HuH-7 (cell line): ENCODE results near the gene PHLDB3.
"Not testable (repeated sequence)": the region's sequence is repeated elsewhere in the genome, so short reads cannot be mapped to it uniquely, and the experiment has no call there.

ENCODE experiments used
- DNase-seq: peaks from one replicate; pipeline ENCODE4 v3.0.0; 2011; ENCODE audit warnings: low spot score

PHLDB3 gene

DNA sequence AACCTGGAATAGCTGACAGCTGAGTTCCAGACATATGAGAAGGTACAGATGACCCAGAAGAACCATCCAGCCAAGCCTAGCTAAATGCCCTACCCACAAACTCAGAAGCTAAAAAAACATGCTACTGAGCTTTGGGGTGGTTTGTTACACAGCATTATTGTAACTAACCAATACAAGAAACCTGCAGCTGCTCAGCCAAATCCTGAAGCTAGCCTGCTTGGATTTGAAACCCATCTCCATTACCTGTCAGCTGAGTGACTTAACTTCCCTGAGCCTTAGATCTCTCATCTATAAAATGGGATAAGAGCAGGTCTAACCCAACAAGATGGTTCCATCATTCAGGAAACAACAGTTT lies 64.9 kb downstream of the PHLDB3 start:
- DNase-seq = no peak

DNA sequence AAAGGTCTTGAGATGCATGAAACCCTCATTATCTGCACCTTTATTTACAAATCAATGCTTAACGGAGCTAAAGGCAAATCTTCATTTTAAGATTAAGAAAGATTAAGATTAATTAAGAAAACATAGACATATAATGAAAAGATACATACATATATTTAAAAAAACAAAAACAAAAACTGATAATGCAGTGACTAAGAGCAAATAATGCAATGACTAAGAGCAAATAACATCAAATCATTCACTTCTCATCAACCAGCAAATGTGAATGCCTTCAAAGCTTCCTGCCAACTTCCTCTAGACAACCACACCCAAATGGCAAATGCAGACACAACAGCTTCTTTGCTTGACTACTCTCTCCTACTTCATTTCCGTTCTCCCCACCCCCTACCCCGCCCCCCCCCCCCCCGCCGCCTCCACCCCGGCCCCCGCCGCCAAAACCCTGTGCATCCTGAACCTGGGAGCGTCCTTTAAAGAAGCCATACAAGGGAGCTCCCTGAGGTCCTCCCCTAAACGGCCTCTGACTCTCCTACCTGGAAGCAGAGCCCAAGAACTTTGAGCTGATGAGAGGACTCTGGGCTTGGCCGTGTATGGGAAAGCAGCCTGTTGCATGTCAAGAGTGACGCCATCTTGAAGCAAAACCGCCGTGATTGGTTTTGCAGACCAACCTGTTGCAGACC lies 65.4 kb downstream of the PHLDB3 start:
- no peak for DNase-seq

DNA sequence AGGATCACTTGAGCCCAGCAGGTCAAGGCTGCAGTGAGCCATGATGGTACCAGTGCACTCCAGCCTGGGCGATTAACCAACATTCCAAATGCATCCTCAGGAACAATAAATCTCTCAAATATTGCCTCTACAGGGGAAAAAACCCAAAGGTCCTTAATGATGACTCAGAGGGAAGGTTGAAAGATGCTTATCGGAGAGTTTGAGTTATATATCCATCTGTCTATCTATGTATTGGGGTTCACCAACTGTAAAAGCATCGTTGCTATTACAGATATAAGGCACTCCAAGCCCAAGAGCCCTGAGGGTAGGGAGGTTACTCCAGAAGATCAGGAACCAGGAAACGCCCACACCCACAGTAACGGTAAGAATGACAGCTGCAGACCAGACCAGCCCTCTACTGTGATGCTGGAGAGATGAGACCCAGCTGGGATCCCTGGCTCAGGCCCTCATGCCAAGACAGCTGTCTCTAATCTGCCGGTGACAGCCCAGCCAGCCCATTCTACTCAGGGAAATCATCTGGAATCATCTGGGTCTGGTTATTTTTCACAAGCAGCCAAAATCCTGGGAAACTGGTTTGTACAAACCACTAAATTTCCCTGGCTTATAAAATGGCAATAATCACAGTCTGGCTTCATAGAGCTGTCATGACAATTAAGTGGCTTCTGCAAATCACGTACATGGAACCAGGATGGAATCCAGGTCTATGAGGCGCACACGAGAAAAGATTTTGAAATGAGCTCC lies 66.1 kb downstream of the PHLDB3 start:
- no peak for DNase-seq

DNA sequence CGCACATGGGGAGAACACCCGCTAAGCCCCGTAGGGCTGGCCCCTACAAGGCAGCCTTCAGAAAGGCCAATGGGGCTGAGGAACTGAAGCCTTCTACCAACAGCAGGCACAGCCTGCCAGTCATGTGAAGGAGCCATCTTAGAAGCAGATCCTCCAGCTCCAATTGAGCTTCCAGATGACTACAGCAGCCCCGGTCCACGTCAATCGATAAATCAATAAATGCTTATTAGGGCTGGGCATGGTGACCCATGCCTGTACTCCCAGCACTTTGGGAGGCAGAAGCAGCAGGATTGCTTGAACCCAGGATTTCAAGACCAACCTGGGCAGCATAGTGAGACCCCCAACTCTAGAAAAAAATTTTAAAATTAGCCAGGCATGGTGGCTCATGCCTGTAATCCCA lies 66.8 kb downstream of the PHLDB3 start:
- DNase-seq = no peak

DNA sequence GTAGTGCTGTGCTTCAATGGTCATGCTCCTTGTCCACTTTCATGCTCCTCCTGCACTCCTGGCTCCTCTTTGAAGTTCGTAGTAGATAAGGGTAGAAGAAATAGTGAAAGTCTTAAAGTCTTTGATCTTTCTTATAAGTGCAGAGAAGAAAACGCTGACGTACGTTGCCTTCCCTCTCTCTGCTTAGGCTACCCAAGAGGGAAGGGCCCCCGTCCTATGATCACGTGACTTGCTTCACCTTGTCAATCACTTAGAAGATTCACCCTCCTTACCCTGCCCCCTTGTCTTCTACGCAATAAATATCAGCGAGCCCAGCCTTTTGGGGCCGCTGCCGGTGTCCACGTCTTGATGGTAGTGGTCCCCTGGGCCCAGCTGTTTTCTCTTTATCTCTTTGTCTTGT lies 67.3 kb downstream of the PHLDB3 start:
- not testable (repeated sequence) for DNase-seq

DNA sequence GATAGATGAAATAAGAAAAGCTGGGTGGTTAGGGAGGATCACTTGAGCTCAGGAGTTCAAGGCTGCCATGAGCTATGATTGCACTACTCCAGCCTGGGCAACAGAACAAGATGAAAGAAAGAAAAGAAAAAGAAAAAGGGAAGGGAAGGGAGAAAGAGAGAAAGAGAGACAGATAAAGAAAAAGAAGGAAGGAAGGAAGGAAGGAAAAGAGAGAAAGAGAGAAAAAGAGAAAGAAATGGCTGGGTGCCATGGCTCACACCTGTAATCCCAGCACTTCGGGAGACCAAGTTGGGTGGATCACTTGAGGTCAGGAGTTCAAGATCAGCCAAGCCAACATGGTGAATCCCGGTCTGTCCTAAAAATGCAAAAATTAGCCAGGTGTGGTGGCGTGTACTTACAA lies 68.8 kb downstream of the PHLDB3 start:
- DNase-seq = no peak

- no peak for DNase-seq
Measured at GRCh38 chr19:43433689-43434088, 70.9 kb downstream of the PHLDB3 start.

DNA sequence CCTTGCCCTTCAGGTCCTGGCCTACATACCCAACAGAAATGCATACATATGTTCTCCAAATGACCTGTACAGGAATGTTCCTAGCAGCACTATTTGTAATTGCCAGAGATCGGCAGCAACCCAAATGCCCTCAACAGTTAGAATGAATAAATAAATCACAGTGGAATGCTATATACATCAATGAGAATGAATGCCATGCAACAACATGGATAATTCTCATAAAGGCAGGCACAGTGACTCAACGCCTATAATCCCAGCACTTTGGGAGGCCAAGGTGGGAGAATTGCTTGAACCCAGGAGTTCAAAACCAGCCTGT lies 71.2 kb downstream of the PHLDB3 start:
- DNase-seq = no peak

GRCh38 chr19:43430976-43431375 lies 73.6 kb downstream of the PHLDB3 start:
- DNase-seq = no peak

DNA sequence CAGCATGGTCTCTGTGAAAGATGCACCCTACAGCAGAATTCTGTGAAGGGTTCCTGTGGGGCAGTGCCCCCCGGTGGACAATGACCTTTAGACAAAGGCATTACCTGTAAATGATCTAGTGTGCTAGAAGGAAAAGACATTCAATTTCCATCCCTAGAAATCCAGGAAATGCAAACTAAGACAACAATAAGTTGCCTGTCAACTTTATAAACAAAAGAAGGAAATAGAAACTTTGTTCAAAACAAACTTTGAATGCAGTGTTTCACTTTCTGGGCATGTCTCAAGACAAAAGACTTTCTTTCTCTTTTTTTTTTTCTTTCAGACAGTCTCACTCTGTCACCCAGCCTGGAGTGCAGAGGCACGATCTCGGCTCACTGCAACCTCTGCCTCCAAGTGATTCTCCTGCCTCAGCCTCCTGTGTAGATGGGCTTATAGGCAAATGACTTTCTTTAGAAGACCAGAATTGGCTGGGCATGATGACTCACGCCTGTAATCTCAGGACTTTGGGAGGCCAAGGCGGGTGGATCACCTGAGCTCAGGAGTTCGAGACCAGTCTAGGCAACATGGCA lies 74.3 kb downstream of the PHLDB3 start:
- no peak for DNase-seq

DNA sequence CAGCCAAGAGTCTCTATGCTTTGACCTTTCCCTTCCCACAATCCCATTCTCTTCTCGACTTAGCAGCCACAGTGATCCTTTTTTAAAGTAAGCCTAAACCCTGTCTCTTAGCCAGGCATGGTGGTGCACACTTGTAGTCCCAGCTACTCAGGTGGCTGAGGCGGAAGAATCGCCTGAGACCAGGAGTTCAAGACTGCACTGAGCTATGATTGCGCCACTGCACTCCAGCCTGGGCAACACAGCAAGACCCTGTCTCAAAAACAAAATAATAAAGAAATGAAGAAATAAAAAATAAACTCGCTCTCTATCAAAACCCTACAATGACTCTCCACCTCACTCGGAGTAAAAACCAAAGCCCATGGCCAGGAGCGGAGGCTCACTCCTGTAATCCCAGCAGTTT lies 75.2 kb downstream of the PHLDB3 start:
- no peak for DNase-seq

DNA sequence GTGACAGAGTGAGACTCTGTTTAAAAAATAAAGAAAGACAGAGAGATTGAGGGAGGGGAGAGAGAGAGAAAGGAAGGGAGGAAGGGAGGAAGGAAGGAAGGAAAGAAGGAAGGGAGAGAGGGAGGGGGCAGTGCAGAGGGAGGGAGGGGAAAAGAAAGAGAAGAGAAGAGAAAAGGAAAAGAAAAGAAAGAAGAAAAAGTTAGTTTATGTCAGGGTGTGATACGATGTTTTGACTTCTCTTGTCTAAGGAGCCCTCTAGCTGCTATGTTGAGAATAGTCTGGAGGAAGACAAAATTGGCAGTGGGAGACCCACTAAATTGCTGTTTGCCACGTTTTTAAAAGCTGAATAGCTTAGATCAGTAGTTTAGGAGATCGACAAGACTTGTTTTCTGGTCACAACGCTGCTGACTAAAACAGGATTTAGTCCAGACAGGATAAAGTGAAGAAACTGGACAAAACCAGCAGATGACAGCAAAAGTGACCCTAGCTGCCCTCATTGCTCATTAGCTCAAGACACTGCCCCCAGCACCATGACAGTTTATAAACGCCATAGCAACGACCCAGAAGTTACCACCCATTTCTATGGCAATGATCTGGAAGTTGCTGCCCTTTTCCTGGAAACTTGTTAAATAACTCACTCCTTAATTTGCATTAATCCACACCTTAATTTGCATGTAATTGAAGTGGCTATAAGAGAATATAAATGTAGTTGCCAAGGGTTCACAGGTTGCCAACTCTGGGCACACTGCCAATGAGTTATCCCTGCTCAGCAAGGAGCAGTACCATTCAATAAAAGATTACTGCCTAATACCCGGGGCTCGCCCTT lies 78.8 kb downstream of the PHLDB3 start:
- DNase-seq = no peak
